GM21423 (cell line): ENCODE results near the gene TNIK.

Experiments used
- ATAC-seq: cut with Tn5 transposase; IDR thresholded peaks from one replicate; pipeline ENCODE4 v1.9.1; 2021; ENCODE audit warnings: mild to moderate bottlenecking, moderate library complexity; ENCODE audit not compliant: unreplicated experiment

TNIK gene

GRCh38 chr3:171064461-171064860, 395.7 kb downstream of the TNIK start:
- ATAC-seq: no peak

- no peak for ATAC-seq
Observed at GRCh38 chr3:171061749-171062148, 398.5 kb downstream of the TNIK start.

- ATAC-seq: no peak
Observed at GRCh38 chr3:171059978-171060377, 400.2 kb downstream of the TNIK start.

GRCh38 chr3:171058873-171059603, 401.2 kb downstream of the TNIK start:
- no peak for ATAC-seq

GRCh38 chr3:171058058-171058457, 402.1 kb downstream of the TNIK start:
- no peak for ATAC-seq

GRCh38 chr3:171057072-171057471, 403.1 kb downstream of the TNIK start:
- no peak for ATAC-seq

GRCh38 chr3:171056528-171056927, 403.7 kb downstream of the TNIK start:
- no peak for ATAC-seq

- ATAC-seq: no peak
Observed at GRCh38 chr3:171055336-171056178, 404.6 kb downstream of the TNIK start.

- ATAC-seq: no peak
Observed at GRCh38 chr3:171054921-171055320, 405.3 kb downstream of the TNIK start.

GRCh38 chr3:171054231-171054630, 406.0 kb downstream of the TNIK start:
- no peak for ATAC-seq

GRCh38 chr3:171049861-171050444, 410.3 kb downstream of the TNIK start:
- ATAC-seq: peak; percentile 81

GRCh38 chr3:171046760-171047159, 413.4 kb downstream of the TNIK start:
- ATAC-seq: no peak

GRCh38 chr3:171044835-171045793, 415.1 kb downstream of the TNIK start:
- no peak for ATAC-seq

GRCh38 chr3:171044384-171044783, 415.8 kb downstream of the TNIK start:
- no peak for ATAC-seq

GRCh38 chr3:171039674-171040073, 420.5 kb downstream of the TNIK start:
- no peak for ATAC-seq

- no peak for ATAC-seq
Observed at GRCh38 chr3:171038342-171038741, 421.9 kb downstream of the TNIK start.

- ATAC-seq: no peak
Observed at GRCh38 chr3:171028779-171029232, 431.4 kb downstream of the TNIK start.

- ATAC-seq: peak; percentile 68
Observed at GRCh38 chr3:171028025-171028778, 432.0 kb downstream of the TNIK start.

GRCh38 chr3:171026597-171027293, 433.5 kb downstream of the TNIK start, which contains the start of gene SLC2A2:
SLC2A2 (minus strand) TSS chr3:171026720; CDS start chr3:171026670, 50 bp downstream.
- ATAC-seq: no peak
